B cell (primary cell): Measurements from ENCODE around the gene CNST. TPM values are rescaled to one million over a fixed set of nuclear protein-coding genes. Genes with fewer than 3 reads are reported as not detected.

ENCODE experiments used
- ATAC-seq: fragments of 200-7000 bp; cut with Tn5 transposase; one replicate; pipeline ENCODE4 v1.10.0; 2021; ENCODE audit warnings: low read depth, mild to moderate bottlenecking, moderate number of reproducible peaks, moderate library complexity
- CTCF ChIA-PET: fragments of 350-600 bp; sonication (Branson Sonifier 250); formaldehyde crosslinking; loops from one replicate; lab custom pipeline; 2021; ENCODE audit warnings: antibody characterized with exemption, inconsistent platforms; lab: Charles Lee
- POLR2A ChIA-PET: fragments of 350-600 bp; sonication (Branson Sonifier 250); formaldehyde crosslinking; loops from one replicate; lab custom pipeline; 2021; ENCODE audit warnings: antibody characterized with exemption; lab: Charles Lee
- DNase-seq: peaks from one replicate; pipeline ENCODE4 v3.0.0; 2013
- H2AFZ ChIP-seq: 2 replicates; pipeline ENCODE4 v1.6.1; 2012; ENCODE audit warnings: mild to moderate bottlenecking, low read depth, low read length; ENCODE audit not compliant: insufficient read depth, poor library complexity, severe bottlenecking
- H3K27ac ChIP-seq, 2 donors: 1 replicate in 1 of 2; 2 replicates in 1 of 2; pipeline ENCODE4 v1.5.1; 2012 to 2013; ENCODE audit warnings: low read length in 2 of 2, mild to moderate bottlenecking in 2 of 2, moderate library complexity in 1 of 2
- H3K27me3 ChIP-seq, 4 experiments: fragments of 200-600 bp in 1 of 4; sonication (generic) in 1 of 4; replicated peaks in 1 of 4; 1 replicate in 2 of 4; 2 replicates in 2 of 4; pipeline versions ENCODE4 v1.6.1 to v1.7.0; 2013 to 2016; ENCODE audit warnings: low read length in 3 of 4, mild to moderate bottlenecking in 2 of 4, mixed read lengths in 1 of 4, moderate library complexity in 1 of 4; ENCODE audit not compliant: insufficient read depth in 4 of 4, control insufficient read depth in 3 of 4; ENCODE audit errors: control extremely low read depth in 1 of 4
- H3K36me3 ChIP-seq, 2 experiments: replicated peaks in 1 of 2; 1 replicate in 1 of 2; 2 replicates in 1 of 2; pipeline versions ENCODE4 v1.6.1 to v1.7.1; 2013; ENCODE audit warnings: low read length in 1 of 2; ENCODE audit not compliant: insufficient read depth in 2 of 2, control insufficient read depth in 1 of 2; ENCODE audit errors: control extremely low read depth in 1 of 2, extremely low read depth in 1 of 2
- H3K4me1 ChIP-seq, 2 donors: fragments of 200-600 bp in 1 of 2; sonication (generic) in 1 of 2; 1 replicate in 1 of 2; 2 replicates in 1 of 2; pipeline versions ENCODE4 v1.5.1 to v1.6.1; 2013 to 2017; ENCODE audit warnings: low read length in 2 of 2; ENCODE audit not compliant: control insufficient read depth in 2 of 2, insufficient read depth in 2 of 2
- H3K4me2 ChIP-seq: replicated peaks from 2 replicates; pipeline ENCODE3; 2012; ENCODE audit warnings: mild to moderate bottlenecking, low read depth, low read length; ENCODE audit not compliant: poor library complexity, severe bottlenecking
- H3K4me3 ChIP-seq, 5 experiments: fragments of 200-600 bp in 1 of 5; sonication (generic) in 1 of 5; 1 replicate in 3 of 5; 2 replicates in 2 of 5; pipeline versions ENCODE4 v1.5.1 to v1.7.0; 2011 to 2016; ENCODE audit warnings: low read length in 4 of 5, mild to moderate bottlenecking in 4 of 5, low read depth in 2 of 5, control low read depth in 1 of 5, moderate library complexity in 1 of 5; ENCODE audit not compliant: insufficient read depth in 1 of 5; ENCODE audit errors: control extremely low read depth in 1 of 5, extremely low read depth in 1 of 5
- H3K79me2 ChIP-seq: fragments of 200-600 bp; sonication (generic); one replicate; pipeline ENCODE4 v1.6.0; 2016; ENCODE audit warnings: low read length; ENCODE audit not compliant: control insufficient read depth, insufficient read depth
- H3K9ac ChIP-seq: fragments of 200-600 bp; sonication (generic); 2 replicates; pipeline ENCODE4 v1.6.1; 2017; ENCODE audit warnings: mild to moderate bottlenecking, low read length, moderate library complexity
- H3K9me3 ChIP-seq, 3 donors: one replicate each; pipeline versions ENCODE4 v1.6.1 to v1.7.1; 2013; ENCODE audit warnings: low read length in 2 of 3; ENCODE audit not compliant: control insufficient read depth in 2 of 3, insufficient read depth in 1 of 3; ENCODE audit errors: control extremely low read depth in 1 of 3
- H4K20me1 ChIP-seq: 2 replicates; pipeline ENCODE4 v1.6.0; 2012; ENCODE audit warnings: mild to moderate bottlenecking, low read length; ENCODE audit not compliant: insufficient read depth, control insufficient read depth, poor library complexity, severe bottlenecking
- H3K27ac Mint-ChIP-seq: one replicate; pipeline ENCODE4 v1.8.0; 2021; ENCODE audit warnings: mixed read lengths
- H3K27me3 Mint-ChIP-seq: one replicate; pipeline ENCODE4 v1.8.0; 2021; ENCODE audit warnings: mixed read lengths
- H3K4me1 Mint-ChIP-seq: one replicate; pipeline ENCODE4 v1.8.0; 2021; ENCODE audit warnings: mixed read lengths
- H3K4me3 Mint-ChIP-seq: one replicate; pipeline ENCODE4 v1.8.0; 2021; ENCODE audit warnings: mixed read lengths
- H3K9me3 Mint-ChIP-seq: one replicate; pipeline ENCODE4 v1.8.0; 2022; ENCODE audit warnings: mixed read lengths; ENCODE audit not compliant: insufficient read depth
- CTCF ChIP-seq: fragments of 200-600 bp; IDR thresholded peaks from one replicate; pipeline ENCODE4 v1.8.0; 2022; ENCODE audit warnings: antibody characterized with exemption, mild to moderate bottlenecking
- EZH2 ChIP-seq: IDR thresholded peaks from 2 replicates; pipeline ENCODE4 v1.6.1; 2012; ENCODE audit warnings: borderline replicate concordance, low read depth, mild to moderate bottlenecking, moderate library complexity, low read length; ENCODE audit not compliant: insufficient read depth, poor library complexity, severe bottlenecking
- WGBS: methylation state at CpG from one replicate; pipeline ENCODE4 v1.1.5; 2013; ENCODE audit warnings: missing lambda C conversion rate; ENCODE audit not compliant: insufficient coverage; 5-methylcytosine and 5-hydroxymethylcytosine counted together
- intact Hi-C: fragments of 100-400 bp; cut with micrococcal nuclease; formaldehyde crosslinking; loops from one replicate; pipeline ENCODE4 v1.10.0; 2022
- polyA plus RNA-seq: library from polyadenylated mRNA; depleted of rRNA; stranded (reverse); fragments of >200 nt; gene quantifications from 2 replicates; pipeline ENCODE4 v1.2.3, GENCODE V29; 2012
- total RNA-seq, 2 donors: library from RNA; stranded (reverse); fragments of 120-200 nt in 1 of 2; gene quantifications; 1 replicate in 1 of 2; 2 replicates in 1 of 2; pipeline versions ENCODE4 v1.2.3 to v1.2.4, GENCODE V29; 2013 to 2022

CNST gene
- total and polyA plus RNA-seq, 2 donors (not counting 1 experiment from before 2014, with no cell fraction given): 26.9 to 54.0 TPM

- no peak overlapping the region for H3K4me3 ChIP-seq
- no peaks in the 10 kb centered on the region for H4K20me1 ChIP-seq
- ATAC-seq (no peak), DNase-seq (no peak)
- no peak overlapping the region for H2AFZ ChIP-seq
- Mint-ChIP-seq H3K4me1 (no peaks in the 10 kb centered on the region), H3K27ac (no peak overlapping the region), H3K27me3 (no peaks in the 10 kb centered on the region), H3K9me3 (peaks cover 5% of the 10 kb centered on the region), H3K4me3 (no peak overlapping the region)
- no peaks in the 10 kb centered on the region for H3K4me1 ChIP-seq
- no peaks in the 10 kb centered on the region for H3K79me2 ChIP-seq
- no peak overlapping the region for H3K27ac ChIP-seq
- no CpG with 5 or more reads among the region's 1 CpG for WGBS
- no peak overlapping the region for H3K9ac ChIP-seq
- H3K4me2 ChIP-seq: no peak overlapping the region
- H3K27me3 ChIP-seq: no peaks in the 10 kb centered on the region
- TF ChIP-seq CTCF (no peak), EZH2 (no peak)
- intact Hi-C loops: no loop called here
- POLR2A ChIA-PET: no interaction called here
- peaks cover 0 to 9% (median 5%) of the 10 kb centered on the region in 3 donors for H3K9me3 ChIP-seq
- peaks cover 0 to 9% of the 10 kb centered on the region in 2 experiments for H3K36me3 ChIP-seq
- CTCF ChIA-PET: interaction anchor here (0.6 kb wide), 1 partner anchor 24 kb away, joined by 5 read pairs; no protein-coding TSS in a partner anchor
Observed at GRCh38 chr1:246534114-246534513, 32.1 kb upstream of the CNST start.

- Histone ChIP-seq H2AFZ (no peak overlapping the region), H3K36me3 (peaks cover 5 to 29% of the 10 kb centered on the region in 2 experiments), H4K20me1 (no peaks in the 10 kb centered on the region), H3K4me3 (no peak overlapping the region), H3K79me2 (no peaks in the 10 kb centered on the region), H3K9ac (no peak overlapping the region), H3K27ac (no peak overlapping the region), H3K4me1 (no peaks in the 10 kb centered on the region), H3K27me3 (no peaks in the 10 kb centered on the region), H3K4me2 (no peak overlapping the region), H3K9me3 (no peaks in the 10 kb centered on the region)
- Mint-ChIP-seq H3K4me3 (no peak overlapping the region), H3K4me1 (no peaks in the 10 kb centered on the region), H3K9me3 (no peaks in the 10 kb centered on the region), H3K27me3 (no peaks in the 10 kb centered on the region), H3K27ac (no peak overlapping the region)
- DNase-seq (no peak), ATAC-seq (no peak)
- 100% methylated on average over 2 of the region's 7 CpGs for WGBS
- POLR2A ChIA-PET: no interaction called here
- CTCF ChIA-PET: no interaction called here
- TF ChIP-seq CTCF: no peak
- intact Hi-C loops: no loop called here
Observed at GRCh38 chr1:246537441-246537840, 28.8 kb upstream of the CNST start.
